KBM-7 (cell line): ENCODE measurements around the gene PNMA8C.
"Not testable (repeated sequence)": the region's sequence is repeated elsewhere in the genome, so short reads cannot be mapped to it uniquely, and the experiment has no call there.

Source experiments
- DNase-seq: peaks from one replicate; pipeline ENCODE4 v3.0.0-alpha.2; 2015
- in situ Hi-C: fragments of 300-500 bp; cut with MboI; formaldehyde crosslinking; loops from 2 replicates; pipeline ENCODE4 v1.14.3; 2020; ENCODE audit warnings: low sequenced_read_pairs, low pct_unique_long_range_greater_than_20kb, mixed read lengths

The PNMA8C gene

DNA sequence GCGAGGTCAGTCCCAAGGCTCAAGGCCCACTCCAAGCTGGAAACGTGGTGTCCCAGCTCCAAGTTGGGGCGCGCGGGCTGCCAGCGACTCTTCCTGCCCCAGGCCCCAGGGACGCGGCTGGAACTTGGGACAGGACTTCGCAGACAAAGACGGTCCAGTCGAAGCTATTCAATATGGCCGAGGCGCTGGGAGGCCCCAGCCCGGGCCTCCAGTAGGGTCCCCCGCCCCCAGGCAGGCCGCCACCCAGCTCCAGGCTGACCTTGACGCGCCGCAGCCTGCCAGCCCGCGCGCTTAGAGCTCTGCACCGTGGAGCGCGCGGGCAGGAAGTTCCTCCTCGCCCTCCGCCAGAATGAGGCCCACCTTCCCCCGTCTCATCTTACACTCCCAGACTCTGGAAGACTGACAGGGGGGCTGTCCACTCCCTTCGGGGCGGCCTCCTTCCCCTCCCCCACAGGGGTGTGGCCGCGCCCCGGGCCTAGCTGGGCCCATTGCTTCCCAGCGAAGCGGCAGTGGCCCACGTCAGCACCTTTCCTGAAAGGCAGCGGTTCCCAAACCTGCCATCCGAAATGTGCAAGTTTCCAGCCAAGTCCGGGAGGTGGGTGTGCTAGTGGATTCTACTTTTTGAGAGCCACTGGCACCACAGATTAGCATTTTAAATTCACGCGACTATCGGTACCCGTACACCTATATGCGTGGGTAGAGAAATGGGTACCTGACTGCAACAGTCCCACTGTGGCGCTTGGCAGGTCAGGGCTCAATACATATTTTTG, 15.3 kb downstream of the PNMA8C start, which contains the start of gene CCDC8:
Gene CCDC8, minus strand, starts transcription at position 303 of the 770 bp plus-strand sequence. CDS start 754 bp downstream, outside the sequence.
- no peak for DNase-seq
- in situ Hi-C loops = no loop called here

DNA sequence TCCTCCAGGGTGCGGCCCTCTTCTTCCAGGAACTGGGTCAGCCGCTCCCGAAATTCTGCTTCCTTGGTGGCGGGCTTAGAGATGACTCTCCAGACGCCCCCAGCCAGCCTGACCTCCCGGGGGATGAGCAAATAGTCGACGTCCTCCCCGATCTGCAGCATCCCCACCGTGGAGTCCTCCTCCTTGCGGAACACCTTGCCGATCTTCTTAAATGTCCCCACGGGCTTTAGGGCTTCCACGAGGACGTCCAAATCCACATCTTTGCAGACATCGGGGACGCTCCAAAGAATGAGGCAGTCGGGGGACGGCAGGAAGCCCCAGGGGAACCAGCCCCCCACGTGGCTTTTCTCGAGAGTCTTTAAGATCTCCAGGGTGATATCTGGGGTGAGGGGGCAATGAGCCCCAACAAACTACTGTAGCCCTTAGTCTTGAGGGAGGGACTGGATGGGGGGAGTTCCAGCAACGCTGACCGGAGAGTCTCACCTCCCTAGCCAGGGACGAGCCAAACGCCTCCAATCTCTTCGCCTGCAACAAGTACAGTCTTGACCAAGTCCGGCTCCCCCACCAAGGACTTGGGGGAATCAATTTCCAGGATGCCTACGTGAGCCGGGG, 16.0 kb downstream of the PNMA8C start:
- no peak for DNase-seq
- in situ Hi-C loops = no loop called here

DNA sequence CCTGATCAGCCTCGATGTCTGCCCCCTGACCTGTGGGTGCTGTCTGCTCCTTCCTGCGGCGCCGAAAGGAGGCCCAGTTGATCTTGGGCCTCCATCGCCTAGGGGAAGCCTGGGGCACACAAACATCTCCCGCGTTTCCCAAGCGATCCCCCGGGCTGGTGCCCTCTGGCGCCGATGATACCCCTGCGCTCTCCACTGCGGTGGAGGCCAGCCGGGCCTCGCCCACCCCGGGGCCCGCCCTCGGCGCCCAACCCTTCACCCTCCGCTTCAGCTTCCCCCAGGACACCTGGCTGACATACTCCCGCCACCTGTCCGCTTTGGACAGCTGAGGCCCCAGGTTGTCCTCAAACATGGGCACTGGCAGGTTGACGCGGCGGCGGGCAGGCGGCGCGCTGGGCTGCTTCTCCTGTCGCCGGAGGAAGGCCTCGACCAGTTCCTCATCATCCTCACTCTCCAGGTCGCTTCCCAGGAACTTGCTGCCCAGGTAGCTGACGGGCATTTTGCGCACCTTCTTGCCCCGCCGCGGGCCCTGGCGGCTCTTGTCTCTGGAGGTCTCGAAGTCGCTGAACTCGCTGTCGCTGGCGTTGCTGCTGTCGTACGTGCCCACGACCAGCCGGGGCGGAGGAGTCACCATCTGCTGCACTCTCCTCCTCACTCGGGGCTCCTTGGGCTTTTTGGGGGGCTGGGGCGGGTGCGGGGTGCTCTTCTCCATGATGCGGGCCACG, 16.6 kb downstream of the PNMA8C start:
- DNase-seq = no peak
- in situ Hi-C loops = no loop called here

DNA sequence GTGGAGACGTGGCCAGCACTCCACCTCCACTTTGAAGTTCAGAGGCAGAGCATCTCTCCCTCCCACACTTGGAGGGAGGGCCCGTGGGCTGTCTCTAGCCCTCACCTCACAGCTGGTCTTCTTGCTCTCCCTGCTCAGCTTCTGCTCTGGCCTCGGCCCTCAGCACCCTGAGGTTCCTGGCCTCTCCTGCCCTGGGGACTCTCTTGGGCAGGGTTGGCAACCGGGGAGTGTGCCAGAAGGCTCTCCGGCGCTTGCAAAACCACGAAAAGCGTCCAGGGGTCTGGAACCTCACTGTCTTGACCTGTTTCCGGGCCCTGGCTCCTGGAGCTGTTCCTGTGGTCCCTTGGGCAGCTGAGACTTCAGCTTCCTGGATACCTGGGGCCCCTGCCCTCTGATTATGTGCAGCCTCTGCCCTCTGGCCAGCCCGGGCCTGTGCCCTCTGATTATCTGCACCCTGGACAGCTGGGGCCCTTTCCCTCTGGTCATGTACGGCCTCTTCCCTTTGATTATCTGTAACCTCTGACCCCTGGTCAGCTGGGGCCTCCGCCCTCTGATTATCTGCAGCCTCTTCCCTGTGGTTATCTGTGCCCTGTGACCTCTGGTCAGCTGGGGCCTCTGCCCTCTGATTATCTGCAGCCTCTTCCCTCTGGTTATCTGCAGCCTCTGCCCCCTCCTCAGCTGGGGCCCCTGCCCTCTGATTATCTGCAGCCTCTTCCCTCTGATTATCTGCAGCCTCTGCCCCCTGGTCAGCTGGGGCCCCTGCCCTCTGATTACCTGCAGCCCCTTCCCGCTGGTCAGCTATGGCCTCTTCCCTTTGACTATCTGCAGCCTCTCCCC, 17.4 kb downstream of the PNMA8C start:
- in situ Hi-C loops = no loop called here

DNA sequence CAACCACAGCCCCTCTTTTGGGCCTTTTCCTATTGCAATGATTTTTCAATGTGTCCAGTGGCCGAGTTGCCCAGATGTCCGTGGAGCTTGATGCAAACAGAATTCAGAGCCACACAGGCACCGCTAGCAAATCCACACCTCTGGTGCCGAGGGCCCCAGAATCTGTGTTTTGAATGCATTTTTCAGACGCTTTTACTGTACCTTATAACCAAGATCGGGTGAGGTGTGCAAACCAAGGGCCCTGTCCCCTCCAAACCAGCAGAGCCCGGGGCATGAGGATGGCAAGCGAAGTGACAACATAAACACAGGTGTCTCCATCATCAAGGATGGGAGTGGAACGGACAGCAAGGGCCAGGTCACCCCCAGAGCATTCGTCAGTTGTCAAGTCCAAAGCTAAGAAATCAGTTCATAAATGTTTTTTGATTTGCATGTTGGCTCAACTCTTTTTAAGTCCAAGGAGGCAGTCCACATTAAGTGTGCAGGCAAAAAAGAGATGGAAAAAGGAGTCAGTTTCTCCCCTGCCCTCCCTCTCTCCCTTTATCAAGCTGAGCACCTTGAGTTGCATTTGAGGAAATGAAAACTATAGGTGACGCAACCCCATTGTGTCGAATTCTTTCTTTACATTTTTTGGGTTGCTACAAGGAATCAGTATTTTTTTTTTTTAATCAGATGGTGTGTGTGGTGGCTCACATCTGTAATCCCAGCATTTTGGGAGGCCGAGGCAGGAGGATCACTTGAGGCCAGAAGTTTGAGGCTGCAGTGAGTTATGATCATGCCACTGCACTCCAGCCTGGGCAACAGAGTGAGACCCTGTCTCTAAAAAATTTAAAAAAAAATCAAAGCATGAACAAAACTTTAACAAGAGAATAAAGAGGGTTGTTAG, 18.3 kb downstream of the PNMA8C start:
- in situ Hi-C loops = no loop called here
- DNase-seq = no peak

More for the DNA sequence above, 17.4 kb downstream of the PNMA8C start:
- no peak for DNase-seq

DNA sequence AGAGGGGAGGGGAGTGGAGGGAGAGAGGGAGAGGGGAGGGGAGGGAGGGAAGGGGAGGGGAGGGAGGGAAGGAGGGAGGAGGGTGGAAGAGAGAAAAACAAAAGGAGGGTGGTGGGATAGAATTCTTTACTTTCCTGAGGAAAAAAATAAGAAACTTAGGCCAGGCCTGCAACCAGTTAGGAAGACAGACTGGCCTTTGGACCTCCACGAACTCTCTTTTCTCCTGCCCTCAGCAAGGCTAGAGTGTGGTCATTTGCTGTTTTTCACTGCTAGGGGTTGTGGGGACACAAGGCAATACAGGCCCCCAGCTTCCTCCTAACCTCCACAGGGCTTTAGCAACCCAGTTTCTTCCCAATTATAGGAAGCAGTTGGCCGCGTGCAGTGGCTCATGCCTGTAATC, 19.5 kb downstream of the PNMA8C start:
- no peak for DNase-seq
- in situ Hi-C loops = no loop called here

DNA sequence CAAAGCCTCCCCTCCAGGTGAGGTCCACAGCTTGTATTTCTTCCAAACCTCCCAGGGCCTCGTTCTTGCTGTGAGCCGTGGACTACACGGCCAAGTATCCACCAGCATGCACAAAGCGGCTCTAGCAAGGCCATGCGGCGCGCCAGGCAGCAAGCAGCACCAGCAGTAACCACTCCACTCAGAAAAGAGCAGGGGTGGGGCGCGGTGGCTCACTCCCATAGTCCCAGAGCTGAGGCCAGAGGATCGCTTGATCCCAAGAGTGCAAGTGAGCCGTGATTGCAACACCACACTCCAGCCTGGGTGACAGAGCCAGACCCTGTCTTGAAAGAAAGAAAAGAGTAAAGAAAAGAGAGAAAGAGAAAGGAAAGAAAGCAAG, 20.1 kb downstream of the PNMA8C start:
- in situ Hi-C loops = no loop called here
- no peak for DNase-seq

DNA sequence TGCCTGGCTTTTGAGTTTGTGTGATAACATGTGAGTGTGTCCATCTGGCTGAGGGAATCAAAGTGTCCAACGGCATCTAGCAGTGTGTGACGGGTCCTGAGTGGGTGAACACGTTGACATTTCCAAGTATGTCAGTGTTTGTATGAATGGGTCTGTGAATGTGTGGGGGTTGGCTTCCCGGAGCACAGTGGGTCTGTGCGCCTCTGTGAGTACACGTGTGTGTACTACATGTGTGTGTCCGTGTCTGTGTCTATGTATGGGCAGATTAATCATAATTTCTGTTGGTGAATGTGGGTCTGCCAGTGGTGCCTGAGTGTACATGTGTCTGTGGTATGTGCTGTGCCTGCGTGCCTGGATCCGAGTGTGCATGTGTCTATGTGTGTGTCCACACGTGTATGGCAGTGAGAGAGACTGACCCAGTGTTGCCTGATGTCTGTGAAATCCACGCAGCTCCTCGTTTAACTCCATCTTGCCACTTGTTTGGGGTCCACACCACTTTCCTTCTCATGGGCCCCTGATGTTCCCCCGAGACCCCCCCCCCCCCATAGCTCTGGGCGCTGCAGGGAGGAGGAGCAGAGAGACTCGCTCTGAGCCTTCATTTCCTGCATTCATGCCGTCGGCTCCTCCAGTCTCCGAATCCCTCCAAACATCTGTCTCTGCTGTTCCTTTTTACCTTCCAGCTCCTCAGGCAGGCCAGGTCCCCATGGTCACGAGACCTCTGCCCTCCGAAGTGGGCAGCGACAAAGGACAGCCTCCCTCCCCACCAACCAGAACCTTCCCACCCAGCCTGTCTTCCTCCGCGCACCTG, 20.7 kb downstream of the PNMA8C start:
- DNase-seq = no peak
- in situ Hi-C loops = no loop called here

DNA sequence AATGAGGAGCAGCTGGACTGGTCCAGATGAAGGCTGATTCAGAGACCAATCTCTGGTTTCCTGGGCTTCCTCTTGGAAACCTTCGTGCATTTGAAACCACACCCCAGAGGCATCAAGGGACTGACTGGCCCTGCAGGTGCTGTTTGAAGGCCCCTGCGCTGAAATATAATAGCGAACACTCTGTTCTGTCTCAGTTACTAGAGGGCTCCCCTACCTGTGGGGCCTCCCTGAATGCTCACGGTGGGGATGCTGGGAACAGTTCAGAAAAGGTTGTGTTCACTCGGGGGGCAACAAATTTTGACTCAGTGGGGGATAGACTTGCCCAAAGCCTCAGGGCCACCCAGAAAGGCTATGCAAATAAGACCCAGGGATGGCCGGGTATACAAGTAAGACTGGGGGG, 21.8 kb downstream of the PNMA8C start:
- in situ Hi-C loops = no loop called here
- no peak for DNase-seq

DNA sequence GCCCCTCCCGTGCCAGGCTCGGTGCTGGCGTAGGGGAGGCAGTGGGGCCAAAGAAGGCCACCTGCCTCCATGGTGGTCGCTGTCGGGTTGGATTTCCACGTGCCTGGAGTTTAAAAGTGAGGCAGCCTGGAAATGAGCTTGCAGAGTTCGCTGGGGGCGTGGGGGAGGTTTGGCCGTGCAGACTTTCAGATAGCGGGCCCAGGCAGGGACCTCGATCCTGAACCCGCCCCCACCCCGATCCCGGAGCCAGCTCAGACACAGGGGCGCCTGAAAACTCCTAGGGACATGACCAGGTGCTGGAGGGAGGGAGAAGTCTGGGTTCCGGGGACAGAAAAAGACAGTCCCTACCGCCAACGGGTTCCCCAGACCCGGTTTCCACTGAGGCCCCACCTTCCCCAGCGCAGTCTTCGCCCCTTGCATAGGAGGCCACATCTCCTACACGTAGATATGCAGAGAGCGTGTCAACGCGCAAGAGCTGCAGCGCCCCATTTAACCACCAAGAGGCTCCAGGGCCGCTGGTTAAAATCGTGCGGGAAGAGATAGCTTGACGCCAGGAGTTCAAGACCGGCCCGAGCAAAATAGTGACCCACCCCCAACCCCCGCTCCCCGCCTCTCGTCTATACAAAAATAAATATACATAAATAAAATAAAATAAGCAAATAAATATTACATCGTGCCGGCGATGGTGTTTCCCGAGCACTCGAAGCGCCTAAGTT, 23.8 kb downstream of the PNMA8C start:
- DNase-seq = no peak
- in situ Hi-C loops = no loop called here

DNA sequence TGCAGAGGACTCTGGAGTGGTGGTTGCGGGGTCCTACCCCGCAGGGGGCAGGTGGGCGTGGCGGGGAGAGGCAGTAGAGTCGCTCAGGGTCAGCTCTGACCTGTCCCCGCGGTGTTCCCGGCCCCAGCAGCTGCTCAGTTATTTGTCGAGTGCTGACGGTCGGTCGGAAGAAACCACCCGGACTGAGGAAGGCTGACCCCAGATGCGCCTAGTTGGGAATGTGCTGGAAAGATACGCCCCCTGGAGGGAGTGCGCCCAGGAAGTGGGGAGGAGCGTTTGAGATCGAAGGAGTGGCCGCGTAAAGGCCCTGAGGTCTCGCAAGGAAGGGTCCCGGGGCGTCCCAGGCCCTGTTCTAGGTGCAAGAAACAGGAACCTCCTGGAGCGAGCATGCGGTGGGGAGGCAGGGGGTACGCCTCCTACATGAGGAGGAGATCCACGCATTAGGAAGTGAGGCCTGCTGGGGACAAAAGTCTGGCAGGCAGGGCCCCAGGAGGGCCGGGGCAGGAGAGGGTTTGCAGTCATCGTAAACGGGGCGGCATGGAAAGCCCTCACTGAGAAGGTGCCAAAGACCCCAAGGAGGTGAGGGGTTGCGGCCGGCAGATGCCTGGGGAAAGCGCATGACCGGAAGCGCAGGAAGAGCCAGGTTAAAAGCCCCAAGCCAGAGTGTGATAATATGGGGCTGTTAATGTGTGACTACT, 24.5 kb downstream of the PNMA8C start:
- peak; percentile 69 for DNase-seq
- in situ Hi-C loops = no loop called here

DNA sequence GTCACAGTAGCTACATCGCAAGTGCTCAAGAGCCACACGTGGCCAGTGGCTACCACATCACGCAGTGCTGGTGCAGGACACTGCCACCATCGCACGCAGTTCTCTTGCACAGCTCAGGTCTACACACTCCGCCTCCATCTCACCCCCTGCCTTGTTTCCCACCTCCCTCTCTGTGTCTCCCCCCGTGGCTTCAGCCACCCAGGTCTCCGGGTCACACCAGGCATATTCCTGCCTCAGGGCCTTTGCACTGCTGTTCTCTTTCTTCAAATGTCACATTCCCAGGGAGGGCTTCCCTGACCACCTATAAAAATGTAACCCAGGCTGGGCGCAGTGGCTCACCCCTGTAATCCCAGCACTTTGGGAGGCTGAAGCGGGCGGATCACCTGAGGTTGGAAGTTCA, 26.0 kb downstream of the PNMA8C start:
- in situ Hi-C loops = no loop called here
- no peak for DNase-seq

DNA sequence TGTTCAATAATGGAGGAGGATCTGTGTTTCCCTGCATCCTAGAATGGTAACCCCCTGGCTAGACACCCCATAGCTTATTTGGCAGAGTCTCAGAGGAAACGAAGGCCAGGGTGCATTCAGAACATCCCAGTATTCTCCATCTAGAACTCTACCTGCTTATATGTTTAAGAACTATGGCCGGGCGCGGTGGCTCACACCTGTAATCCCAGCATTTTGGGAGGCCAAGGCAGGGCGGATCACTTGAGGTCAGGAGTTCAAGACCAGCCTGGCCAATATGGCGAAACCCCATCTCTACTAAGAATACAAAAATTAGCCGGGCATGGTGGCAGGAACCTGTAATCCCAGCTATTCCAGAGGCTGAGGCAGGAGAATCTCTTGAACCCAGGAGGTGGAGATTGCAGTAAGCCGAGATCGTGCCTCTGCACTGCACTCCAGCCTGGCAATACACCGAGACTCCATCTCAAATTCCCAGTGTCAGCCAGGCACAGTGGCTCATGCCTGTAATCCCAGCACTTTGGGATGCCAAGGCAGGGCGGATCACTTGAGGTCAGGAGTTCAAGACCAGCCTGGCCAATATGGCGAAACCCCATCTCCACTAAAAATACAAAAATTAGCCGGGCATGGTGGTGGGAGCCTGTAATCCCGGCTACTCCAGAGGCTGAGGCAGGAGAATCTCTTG, 30.8 kb downstream of the PNMA8C start:
- not testable (repeated sequence) for DNase-seq
- in situ Hi-C loops = loop anchor here (10.0 kb wide), 1 partner anchor 97 kb away; the partner anchor contains the start of gene PNMA8B

DNA sequence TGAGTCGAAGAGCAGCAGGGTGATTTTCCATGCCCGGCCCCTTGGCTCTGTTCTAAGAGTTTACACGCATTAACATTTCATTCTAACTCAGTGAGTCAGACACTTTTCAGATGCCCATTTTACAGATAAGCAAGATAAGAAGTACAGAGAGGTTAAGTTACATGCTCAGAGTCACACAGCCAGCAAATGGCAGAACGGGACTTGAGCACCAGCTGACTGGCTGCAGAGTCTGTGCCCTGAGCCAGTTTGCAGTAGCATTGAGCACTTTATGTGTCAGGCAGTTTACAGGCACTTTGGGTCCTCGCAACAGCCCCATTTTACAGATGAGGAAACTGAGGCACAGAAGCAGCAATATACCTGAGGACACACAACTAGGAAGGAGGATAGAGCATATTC, 34.3 kb downstream of the PNMA8C start:
- in situ Hi-C loops = loop anchor here (10.0 kb wide), 1 partner anchor 100 kb away; the partner anchor contains the start of gene PNMA8B
- DNase-seq = no peak

DNA sequence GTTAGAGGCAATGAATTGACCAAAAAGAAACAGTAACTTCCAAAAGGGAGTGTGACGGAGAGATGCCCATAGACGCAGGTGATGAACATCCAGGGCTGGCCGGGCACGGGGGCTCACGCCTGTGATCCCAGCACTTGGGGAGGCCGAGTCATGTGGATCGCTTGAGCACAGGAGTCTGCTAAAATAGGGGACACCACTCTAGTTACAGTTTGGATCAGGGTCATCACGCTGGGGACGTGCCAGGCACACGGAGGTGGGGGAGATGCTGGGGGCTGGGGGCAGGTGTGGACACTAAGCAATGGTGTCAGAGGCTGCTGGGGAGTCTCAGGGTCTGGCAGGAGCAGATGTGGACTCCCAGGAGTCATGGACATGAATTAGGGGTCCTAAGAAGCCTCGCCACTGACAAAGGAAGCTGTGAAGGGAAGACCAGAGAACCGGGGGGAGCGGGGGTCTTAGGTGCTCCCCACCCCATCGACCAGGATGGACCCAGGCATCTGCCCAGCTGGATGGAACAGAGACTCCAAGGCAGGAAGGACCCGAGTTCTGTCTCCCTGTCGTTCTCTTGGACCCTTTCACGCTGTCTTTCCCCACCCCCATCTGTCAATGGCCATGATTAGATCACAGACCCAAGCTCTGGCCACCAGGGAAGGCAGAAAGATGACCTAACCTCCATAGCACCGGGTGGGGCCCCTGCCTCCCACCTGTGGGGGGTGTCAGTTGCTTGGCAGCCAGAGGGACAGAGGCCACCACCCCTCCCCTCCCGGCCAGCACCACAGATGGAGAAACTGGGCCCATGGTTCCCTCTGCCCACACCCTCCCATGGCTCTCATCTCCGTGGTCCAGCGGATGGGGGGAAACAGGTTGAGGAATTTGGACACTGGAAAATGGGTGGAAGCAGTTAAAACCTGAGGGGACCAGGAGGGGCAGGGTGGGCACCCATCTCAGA, 35.0 kb downstream of the PNMA8C start:
- in situ Hi-C loops = loop anchor here (10.0 kb wide), 1 partner anchor 101 kb away; the partner anchor contains the start of gene PNMA8B
- DNase-seq = no peak
